Measurements from ENCODE around the gene ART4.
A peak's percentile ranks its signal among the peaks of the same experiment; 100 is the strongest.

Gene ART4

GRCh38 chr12:14833336-14833735, 10.0 kb downstream of the ART4 start:
- DNase-seq (ENCODE audit: low read depth): no peak
- H3K4me3 ChIP-seq (ENCODE audit: low read length): no peak overlapping the region
- no peak for TF ChIP-seq CTCF (conservative IDR thresholded peaks at IDR 0.05; ENCODE audit: low read length)

DNA sequence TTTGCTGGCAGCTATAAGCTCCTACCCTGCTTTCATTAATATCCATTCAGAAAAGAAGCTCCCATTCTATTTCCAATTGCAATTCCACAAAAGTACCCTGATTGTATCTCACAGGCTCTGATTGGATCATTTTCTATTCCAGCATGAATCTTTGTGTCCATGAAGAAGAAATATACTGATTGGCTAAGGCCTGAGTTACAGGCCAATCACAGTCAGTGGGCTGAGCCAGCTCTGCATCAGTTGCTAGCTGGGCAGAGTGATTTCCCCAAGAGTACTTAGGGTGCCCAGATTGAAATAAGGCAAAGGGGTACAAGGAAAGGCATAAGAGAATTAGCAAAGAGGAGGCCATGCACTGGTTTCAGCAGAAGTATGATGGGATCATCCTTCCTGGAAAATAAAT, 14.4 kb downstream of the ART4 start:
- DNase-seq (ENCODE audit: low read depth): peak; percentile 12
- TF ChIP-seq CTCF (conservative IDR thresholded peaks at IDR 0.05; ENCODE audit: low read length): no peak
- no peak overlapping the region for H3K4me3 ChIP-seq (ENCODE audit: low read length)

DNA sequence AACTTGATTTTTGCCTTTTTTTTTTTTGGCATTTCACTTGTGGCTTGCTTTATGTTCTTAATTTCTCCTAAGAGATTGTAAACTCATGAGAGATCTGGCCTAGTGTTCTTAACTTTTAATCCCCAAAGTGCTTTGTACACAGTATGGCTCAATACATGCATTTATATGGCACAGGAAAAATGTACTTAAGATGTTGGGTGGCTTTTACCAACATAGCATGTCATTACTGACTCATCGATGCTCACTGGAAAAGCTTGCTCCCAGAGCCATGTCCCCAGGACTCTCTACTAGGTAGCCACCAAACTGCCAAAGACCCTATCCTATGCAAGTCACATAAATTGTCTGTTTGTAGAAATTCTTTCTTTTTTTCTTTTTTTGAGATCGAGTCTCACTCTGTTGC, 16.3 kb downstream of the ART4 start:
- TF ChIP-seq CTCF (conservative IDR thresholded peaks at IDR 0.05; ENCODE audit: low read length): no peak
- H3K4me3 ChIP-seq (ENCODE audit: low read length): no peak overlapping the region
- no peak for DNase-seq (ENCODE audit: low read depth)

DNA sequence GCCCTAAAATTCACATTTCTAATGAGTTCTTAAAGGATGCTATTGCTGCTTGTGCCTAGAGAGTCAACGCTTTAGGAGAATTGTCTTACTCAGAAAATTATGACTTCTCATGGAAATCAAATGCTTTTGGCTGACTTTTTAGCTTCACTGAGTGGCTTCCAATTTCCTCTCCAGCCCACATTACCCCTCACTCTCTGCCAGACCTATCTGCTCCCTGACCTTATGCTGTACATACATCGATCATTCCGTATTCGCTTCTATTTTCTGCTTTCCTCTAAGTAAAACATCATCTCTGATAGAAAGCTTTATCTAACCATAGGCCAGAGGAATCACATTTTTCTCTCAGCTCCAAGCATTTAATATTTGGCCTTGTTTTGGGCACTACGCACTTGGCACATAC, 16.8 kb downstream of the ART4 start:
- no peak for TF ChIP-seq CTCF (conservative IDR thresholded peaks at IDR 0.05; ENCODE audit: low read length)
- H3K4me3 ChIP-seq (ENCODE audit: low read length): no peak overlapping the region
- DNase-seq (ENCODE audit: low read depth): no peak

DNA sequence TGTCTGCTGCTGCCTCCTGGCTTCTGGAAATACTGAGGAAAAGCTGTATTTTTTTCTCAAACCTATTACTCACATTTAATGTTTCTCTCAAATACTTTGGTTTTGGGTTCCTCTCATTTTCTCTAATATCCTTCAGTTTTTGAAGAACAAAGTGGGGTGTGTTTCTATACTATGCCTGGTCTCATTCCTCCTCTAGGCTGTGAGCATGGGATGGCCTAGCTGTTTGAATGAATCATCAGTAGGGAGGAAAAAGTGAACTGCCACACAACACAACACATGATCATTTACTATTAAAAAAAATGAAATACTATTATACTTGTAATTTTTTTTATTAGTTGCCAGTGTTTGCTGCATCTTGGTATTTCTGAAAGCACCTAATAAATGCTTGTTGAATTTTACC, 18.1 kb downstream of the ART4 start:
- DNase-seq (ENCODE audit: low read depth): no peak
- H3K4me3 ChIP-seq (ENCODE audit: low read length): no peak overlapping the region
- no peak for TF ChIP-seq CTCF (conservative IDR thresholded peaks at IDR 0.05; ENCODE audit: low read length)

DNA sequence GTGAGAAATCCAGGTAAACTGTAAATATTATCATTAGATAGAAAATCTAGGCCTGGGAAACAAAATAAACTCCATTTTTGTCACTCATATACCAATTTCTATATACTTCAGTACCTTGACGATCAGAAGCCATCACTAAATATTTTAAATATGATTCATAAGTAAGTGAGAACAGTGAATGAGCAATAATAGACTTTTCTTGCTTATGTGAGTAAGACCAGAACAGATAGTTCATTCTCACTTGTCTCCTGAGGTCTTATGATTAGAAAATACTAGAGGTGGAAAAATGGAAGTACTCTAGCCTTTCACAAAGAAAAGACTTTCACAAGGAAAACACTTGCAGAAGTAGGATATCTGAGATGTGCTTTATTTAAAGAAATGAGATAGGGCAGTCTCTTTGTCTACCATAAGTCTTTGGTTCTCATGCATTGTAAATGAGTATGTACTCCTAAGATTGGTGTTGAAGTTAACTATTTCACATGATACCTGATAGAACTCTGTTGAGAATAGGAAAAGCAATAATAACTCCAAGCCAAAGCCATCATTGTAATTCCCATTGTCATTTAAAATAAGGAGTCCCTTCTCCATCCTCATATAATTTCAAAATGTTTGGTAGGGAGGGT, 19.2 kb downstream of the ART4 start:
- no peak for TF ChIP-seq CTCF (conservative IDR thresholded peaks at IDR 0.05; ENCODE audit: low read length)
- no peak overlapping the region for H3K4me3 ChIP-seq (ENCODE audit: low read length)
- no peak for DNase-seq (ENCODE audit: low read depth)

- no peak for DNase-seq (ENCODE audit: low read depth)
- no peak within 1 kb of the TSS for H3K4me3 ChIP-seq (ENCODE audit: low read length)
- TF ChIP-seq CTCF (conservative IDR thresholded peaks at IDR 0.05; ENCODE audit: low read length): no peak
These were observed 29.3 kb downstream of the ART4 start, which contains the start of gene SMCO3 for GRCh38 chr12:14814014-14814413. Gene SMCO3 (minus strand): TSS chr12:14814182. CDS start chr12:14806680, 7,502 bp downstream.
